ENCODE data around the gene TMEM131.

- TF ChIP-seq CTCF (IDR thresholded peaks at IDR 0.05) (no peak), POLR2A (IDR thresholded peaks at IDR 0.05) (no peak)
These were observed 3.8 kb upstream of the TMEM131 start for GRCh38 chr2:97999536-97999935.

All from testis (tissue), 2 donors.